Measurements from ENCODE around the gene IL37. TPM values are rescaled to one million over a fixed set of nuclear protein-coding genes. Genes with fewer than 3 reads are reported as not detected.
"Not testable (repeated sequence)": the region's sequence is repeated elsewhere in the genome, so short reads cannot be mapped to it uniquely, and the experiment has no call there.

Gene IL37
- polyA plus RNA-seq, 2 of the 4 experiments (the other 2 are of a cell fraction): not detected

DNA sequence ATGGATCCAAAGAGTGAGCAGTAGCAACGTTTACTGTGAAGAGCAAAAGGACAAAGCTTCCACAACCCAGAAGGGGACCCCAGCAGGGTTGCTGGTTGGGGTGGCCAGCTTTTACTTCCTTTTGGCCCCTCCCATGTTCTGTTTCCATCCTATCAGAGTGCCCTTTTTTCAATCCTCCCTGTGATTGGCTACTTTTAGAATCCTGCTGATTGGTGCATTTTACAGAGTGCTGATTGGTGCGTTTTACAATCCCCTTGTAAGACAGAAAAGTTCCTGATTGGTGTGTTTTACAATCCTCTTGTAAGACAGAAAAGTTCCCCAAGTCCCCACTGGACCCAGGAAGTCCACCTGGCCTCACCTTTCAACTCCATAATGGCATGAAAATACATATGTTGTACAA lies 2.4 kb upstream of the IL37 start:
- CTCF ChIA-PET; H3K4me3 ChIP-seq; POLR2A ChIA-PET; DNase-seq (ENCODE audit: low read depth in 1 of 2, low spot score in 1 of 2); H3K4me2 ChIP-seq; ATAC-seq; FAIRE-seq; H3K9me3 ChIP-seq; H3K27ac ChIP-seq; H3K4me1 ChIP-seq: not testable (repeated sequence)
- TF ChIP-seq MAFK (IDR thresholded peaks at IDR 0.05; ENCODE audit: partially characterized antibody): peak; percentile 56
- WGBS (ENCODE audit: missing lambda C conversion rate): 28% methylated on average over 2 of the region's 2 CpGs

DNA sequence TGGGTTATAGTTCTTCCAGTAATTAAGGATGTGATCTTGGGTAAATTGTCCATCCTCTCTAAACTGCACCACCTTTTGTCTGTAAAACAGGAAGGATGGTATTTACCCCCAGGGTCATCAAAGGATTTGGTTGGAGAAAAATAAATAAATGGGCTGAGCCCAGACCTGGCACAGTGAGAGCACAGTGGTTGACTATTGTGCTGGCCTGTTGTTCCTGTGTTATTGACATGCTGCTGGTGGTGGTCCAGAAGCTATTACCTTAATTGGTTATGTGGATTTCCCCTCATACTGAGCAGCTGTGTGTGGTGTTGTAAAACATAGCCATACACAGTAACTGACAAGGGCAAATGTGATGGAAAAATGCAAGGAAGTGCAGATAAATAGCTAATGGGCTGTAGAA lies 746 bp upstream of the IL37 start:
- DNase-seq (ENCODE audit: low read depth in 1 of 2, low spot score in 1 of 2): no peak
- POLR2A ChIA-PET: no interaction called here
- CTCF ChIA-PET: interaction anchor here (0.7 to 1.6 kb wide), 2 partner anchors 25 to 80 kb away, joined by 3 to 4 read pairs; no protein-coding TSS in a partner anchor
- FAIRE-seq: no peak
- no peak for ATAC-seq
- Histone ChIP-seq H3K4me3 (no peak overlapping the region), H3K4me2 (no peak overlapping the region), H3K4me1 (no peaks in the 10 kb centered on the region), H3K9me3 (no peaks in the 10 kb centered on the region), H3K27ac (no peak overlapping the region)
- TF ChIP-seq, protein P1, sequence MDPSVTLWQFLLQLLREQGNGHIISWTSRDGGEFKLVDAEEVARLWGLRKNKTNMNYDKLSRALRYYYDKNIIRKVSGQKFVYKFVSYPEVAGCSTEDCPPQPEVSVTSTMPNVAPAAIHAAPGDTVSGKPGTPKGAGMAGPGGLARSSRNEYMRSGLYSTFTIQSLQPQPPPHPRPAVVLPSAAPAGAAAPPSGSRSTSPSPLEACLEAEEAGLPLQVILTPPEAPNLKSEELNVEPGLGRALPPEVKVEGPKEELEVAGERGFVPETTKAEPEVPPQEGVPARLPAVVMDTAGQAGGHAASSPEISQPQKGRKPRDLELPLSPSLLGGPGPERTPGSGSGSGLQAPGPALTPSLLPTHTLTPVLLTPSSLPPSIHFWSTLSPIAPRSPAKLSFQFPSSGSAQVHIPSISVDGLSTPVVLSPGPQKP (IDR thresholded peaks at IDR 0.05; ENCODE audit: low read depth, low read length): no peak
- TF ChIP-seq ZC3H11A (IDR thresholded peaks at IDR 0.05) (no peak), HOXB5 (CRISPR knock-in tag; IDR thresholded peaks at IDR 0.05) (no peak), RNF2 (IDR thresholded peaks at IDR 0.05; ENCODE audit: borderline replicate concordance, low read depth) (no peak), ZSCAN20 (CRISPR knock-in tag; IDR thresholded peaks at IDR 0.05) (no peak), MYC (IDR thresholded peaks at IDR 0.05; ENCODE audit: borderline replicate concordance, low read length) (no peak), MAFK (IDR thresholded peaks at IDR 0.05; ENCODE audit: partially characterized antibody) (no peak), CHD4 (IDR thresholded peaks at IDR 0.05; ENCODE audit: borderline replicate concordance) (no peak), POLR2AphosphoS2 (conservative IDR thresholded peaks at IDR 0.05; ENCODE audit: low read length) (no peak), POLR2A (IDR thresholded peaks at IDR 0.05; ENCODE audit: low read length) (no peak), EP300 (IDR thresholded peaks at IDR 0.05) (no peak), SMC3 (IDR thresholded peaks at IDR 0.05) (no peak), CBX8 (IDR thresholded peaks at IDR 0.05) (no peak), NPAS2 (CRISPR knock-in tag; IDR thresholded peaks at IDR 0.05; ENCODE audit: borderline replicate concordance) (no peak), TP53 (CRISPR knock-in tag; IDR thresholded peaks at IDR 0.05) (no peak), BHLHE40 (IDR thresholded peaks at IDR 0.05; ENCODE audit: low read depth, low read length) (no peak), NR3C1 (IDR thresholded peaks at IDR 0.05) (no peak)
- TF ChIP-seq, protein P2, sequence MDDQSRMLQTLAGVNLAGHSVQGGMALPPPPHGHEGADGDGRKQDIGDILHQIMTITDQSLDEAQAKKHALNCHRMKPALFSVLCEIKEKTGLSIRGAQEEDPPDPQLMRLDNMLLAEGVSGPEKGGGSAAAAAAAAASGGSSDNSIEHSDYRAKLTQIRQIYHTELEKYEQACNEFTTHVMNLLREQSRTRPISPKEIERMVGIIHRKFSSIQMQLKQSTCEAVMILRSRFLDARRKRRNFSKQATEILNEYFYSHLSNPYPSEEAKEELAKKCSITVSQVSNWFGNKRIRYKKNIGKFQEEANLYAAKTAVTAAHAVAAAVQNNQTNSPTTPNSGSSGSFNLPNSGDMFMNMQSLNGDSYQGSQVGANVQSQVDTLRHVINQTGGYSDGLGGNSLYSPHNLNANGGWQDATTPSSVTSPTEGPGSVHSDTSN (IDR thresholded peaks at IDR 0.05): no peak
- TF ChIP-seq, protein P3, sequence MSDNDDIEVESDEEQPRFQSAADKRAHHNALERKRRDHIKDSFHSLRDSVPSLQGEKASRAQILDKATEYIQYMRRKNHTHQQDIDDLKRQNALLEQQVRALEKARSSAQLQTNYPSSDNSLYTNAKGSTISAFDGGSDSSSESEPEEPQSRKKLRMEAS (IDR thresholded peaks at IDR 0.05): no peak
- TF ChIP-seq, protein P4, sequence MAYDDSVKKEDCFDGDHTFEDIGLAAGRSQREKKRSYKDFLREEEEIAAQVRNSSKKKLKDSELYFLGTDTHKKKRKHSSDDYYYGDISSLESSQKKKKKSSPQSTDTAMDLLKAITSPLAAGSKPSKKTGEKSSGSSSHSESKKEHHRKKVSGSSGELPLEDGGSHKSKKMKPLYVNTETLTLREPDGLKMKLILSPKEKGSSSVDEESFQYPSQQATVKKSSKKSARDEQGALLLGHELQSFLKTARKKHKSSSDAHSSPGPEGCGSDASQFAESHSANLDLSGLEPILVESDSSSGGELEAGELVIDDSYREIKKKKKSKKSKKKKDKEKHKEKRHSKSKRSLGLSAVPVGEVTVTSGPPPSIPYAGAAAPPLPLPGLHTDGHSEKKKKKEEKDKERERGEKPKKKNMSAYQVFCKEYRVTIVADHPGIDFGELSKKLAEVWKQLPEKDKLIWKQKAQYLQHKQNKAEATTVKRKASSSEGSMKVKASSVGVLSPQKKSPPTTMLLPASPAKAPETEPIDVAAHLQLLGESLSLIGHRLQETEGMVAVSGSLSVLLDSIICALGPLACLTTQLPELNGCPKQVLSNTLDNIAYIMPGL (CRISPR knock-in tag; IDR thresholded peaks at IDR 0.05; ENCODE audit: borderline replicate concordance): no peak

DNA sequence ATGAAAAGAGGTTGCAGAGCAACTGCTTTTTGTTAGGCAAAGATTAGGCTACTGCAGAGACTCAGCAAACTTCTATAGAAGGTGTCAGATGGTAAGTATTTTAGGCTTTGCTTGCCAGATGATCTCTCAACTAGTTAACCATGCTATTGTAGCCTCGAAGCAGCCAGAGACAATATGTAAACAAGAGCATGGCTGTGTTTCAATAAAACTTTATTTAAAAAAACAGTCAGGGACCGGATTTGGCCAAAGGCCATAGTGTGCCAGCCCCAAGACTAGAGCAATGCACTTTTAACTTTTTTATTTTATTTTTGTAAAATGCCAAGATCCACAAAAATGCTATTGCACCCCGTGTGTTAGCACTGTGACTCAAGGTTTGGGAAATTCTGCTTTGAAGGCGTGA lies 1.4 kb downstream of the IL37 start:
- ChIA-PET CTCF (interaction anchor here (1.1 kb wide), 1 partner anchor 10 kb away, joined by 3 read pairs; no protein-coding TSS in a partner anchor), POLR2A (no interaction called here)
- H3K27ac ChIP-seq: no peak overlapping the region
- FAIRE-seq (no peak), ATAC-seq (no peak), DNase-seq (ENCODE audit: low read depth in 1 of 2, low spot score in 1 of 2) (no peak)
- H3K9me3 ChIP-seq: no peaks in the 10 kb centered on the region
- H3K4me2 ChIP-seq: no peak overlapping the region
- H3K4me1 ChIP-seq: no peaks in the 10 kb centered on the region
- WGBS (ENCODE audit: missing lambda C conversion rate): 48% methylated on average over 4 of the region's 4 CpGs
- no peak overlapping the region for H3K4me3 ChIP-seq
- TF ChIP-seq, protein P5, sequence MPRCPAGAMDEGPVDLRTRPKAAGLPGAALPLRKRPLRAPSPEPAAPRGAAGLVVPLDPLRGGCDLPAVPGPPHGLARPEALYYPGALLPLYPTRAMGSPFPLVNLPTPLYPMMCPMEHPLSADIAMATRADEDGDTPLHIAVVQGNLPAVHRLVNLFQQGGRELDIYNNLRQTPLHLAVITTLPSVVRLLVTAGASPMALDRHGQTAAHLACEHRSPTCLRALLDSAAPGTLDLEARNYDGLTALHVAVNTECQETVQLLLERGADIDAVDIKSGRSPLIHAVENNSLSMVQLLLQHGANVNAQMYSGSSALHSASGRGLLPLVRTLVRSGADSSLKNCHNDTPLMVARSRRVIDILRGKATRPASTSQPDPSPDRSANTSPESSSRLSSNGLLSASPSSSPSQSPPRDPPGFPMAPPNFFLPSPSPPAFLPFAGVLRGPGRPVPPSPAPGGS (IDR thresholded peaks at IDR 0.05): no peak
- TF ChIP-seq, protein P1 (IDR thresholded peaks at IDR 0.05; ENCODE audit: low read depth, low read length): no peak
- TF ChIP-seq RNF2 (IDR thresholded peaks at IDR 0.05; ENCODE audit: borderline replicate concordance, low read depth) (no peak), RARB (CRISPR knock-in tag; IDR thresholded peaks at IDR 0.05) (no peak), CHD4 (IDR thresholded peaks at IDR 0.05; ENCODE audit: borderline replicate concordance) (no peak)
- TF ChIP-seq, protein P4 (CRISPR knock-in tag; IDR thresholded peaks at IDR 0.05; ENCODE audit: borderline replicate concordance): no peak
- TF ChIP-seq, protein P6, sequence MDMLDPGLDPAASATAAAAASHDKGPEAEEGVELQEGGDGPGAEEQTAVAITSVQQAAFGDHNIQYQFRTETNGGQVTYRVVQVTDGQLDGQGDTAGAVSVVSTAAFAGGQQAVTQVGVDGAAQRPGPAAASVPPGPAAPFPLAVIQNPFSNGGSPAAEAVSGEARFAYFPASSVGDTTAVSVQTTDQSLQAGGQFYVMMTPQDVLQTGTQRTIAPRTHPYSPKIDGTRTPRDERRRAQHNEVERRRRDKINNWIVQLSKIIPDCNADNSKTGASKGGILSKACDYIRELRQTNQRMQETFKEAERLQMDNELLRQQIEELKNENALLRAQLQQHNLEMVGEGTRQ (IDR thresholded peaks at IDR 0.05): no peak
